Amniotic epithelial cell (primary cell): ENCODE measurements around the gene LRRC47.
"Not testable (repeated sequence)": the region's sequence is repeated elsewhere in the genome, so short reads cannot be mapped to it uniquely, and the experiment has no call there.

Experiments used
- DNase-seq: peaks from one replicate; pipeline ENCODE4 v3.0.0-alpha.2; 2010; ENCODE audit warnings: low read depth

The LRRC47 gene

GRCh38 chr1:3814771-3815561 is 18.7 kb upstream of the LRRC47 start:
- DNase-seq, result no peak

- DNase-seq, result no peak
Measured at GRCh38 chr1:3814065-3814464, 17.8 kb upstream of the LRRC47 start.

- no peak for DNase-seq
Measured at GRCh38 chr1:3811595-3811911, 15.3 kb upstream of the LRRC47 start.

- DNase-seq, result not testable (repeated sequence)
Measured at GRCh38 chr1:3810149-3810761, 14.0 kb upstream of the LRRC47 start.

GRCh38 chr1:3809680-3810079 is 13.4 kb upstream of the LRRC47 start:
- no peak for DNase-seq

GRCh38 chr1:3807769-3808168 is 11.5 kb upstream of the LRRC47 start:
- no peak for DNase-seq

- DNase-seq, result no peak
Measured at GRCh38 chr1:3805038-3805437, 8.7 kb upstream of the LRRC47 start.

- DNase-seq, result not testable (repeated sequence)
Measured at GRCh38 chr1:3804627-3804944, 8.3 kb upstream of the LRRC47 start.

GRCh38 chr1:3803905-3804626 is 7.8 kb upstream of the LRRC47 start:
- DNase-seq, result no peak

GRCh38 chr1:3800795-3801194 is 4.5 kb upstream of the LRRC47 start:
- DNase-seq, result not testable (repeated sequence)

- DNase-seq, result no peak
Measured at GRCh38 chr1:3799976-3800685, 3.8 kb upstream of the LRRC47 start.

- no peak for DNase-seq
Measured at GRCh38 chr1:3795453-3796214, 664 bp downstream of the LRRC47 start.

GRCh38 chr1:3790952-3791351 is 5.3 kb downstream of the LRRC47 start:
- no peak for DNase-seq

GRCh38 chr1:3790500-3790923 is 5.8 kb downstream of the LRRC47 start:
- no peak for DNase-seq

- DNase-seq, result no peak
Measured at GRCh38 chr1:3789421-3790300, 6.6 kb downstream of the LRRC47 start.

- DNase-seq, result no peak
Measured at GRCh38 chr1:3788756-3789420, 7.4 kb downstream of the LRRC47 start.

- no peak for DNase-seq
Measured at GRCh38 chr1:3787745-3788605, 8.3 kb downstream of the LRRC47 start.

GRCh38 chr1:3787349-3787715 is 9.0 kb downstream of the LRRC47 start:
- DNase-seq, result no peak
